ENCODE measurements around the gene UBASH3A.

UBASH3A gene

GRCh38 chr21:42446531-42446930 lies 42.8 kb downstream of the UBASH3A start:
- H3K4me1 ChIP-seq (ENCODE audit: control insufficient read depth, insufficient read depth, low read length), result no peaks in the 10 kb centered on the region
- no peak overlapping the region for H3K4me2 ChIP-seq (ENCODE audit: low read length)
- no peak overlapping the region for H3K4me3 ChIP-seq (ENCODE audit: low read length)
- no peaks in the 10 kb centered on the region for H3K27me3 ChIP-seq (ENCODE audit: control insufficient read depth, insufficient read depth, low read length)
- no peaks in the 10 kb centered on the region for H3K36me3 ChIP-seq (ENCODE audit: insufficient read depth, low read length)
- H3K9me3 ChIP-seq (replicated peaks; ENCODE audit: low read length), result no peaks in the 10 kb centered on the region
- no peak overlapping the region for H3K9ac ChIP-seq (ENCODE audit: low read depth, low read length)

DNA sequence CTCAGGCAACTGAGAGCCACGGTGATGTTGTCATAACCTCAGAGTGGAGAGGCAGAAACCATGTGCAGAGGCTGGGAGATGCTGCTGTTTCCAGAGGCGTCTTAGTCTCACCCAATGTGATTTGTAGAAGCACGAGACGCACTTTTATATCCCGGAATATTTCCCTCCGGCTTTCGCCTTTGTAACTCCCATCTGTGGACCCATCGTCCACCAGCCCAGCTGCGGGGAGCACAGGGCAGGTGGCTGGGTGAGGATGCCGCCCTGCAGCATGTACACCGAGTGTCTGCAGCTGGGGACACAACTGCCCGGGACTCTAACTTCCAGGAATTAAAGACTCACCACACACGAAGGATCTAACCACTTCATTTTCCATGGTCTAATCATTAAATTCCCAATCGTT lies 43.5 kb downstream of the UBASH3A start:
- Histone ChIP-seq H3K4me2 (ENCODE audit: low read length) (no peak overlapping the region), H3K4me1 (ENCODE audit: control insufficient read depth, insufficient read depth, low read length) (no peaks in the 10 kb centered on the region), H3K9me3 (replicated peaks; ENCODE audit: low read length) (no peaks in the 10 kb centered on the region), H3K27me3 (ENCODE audit: control insufficient read depth, insufficient read depth, low read length) (no peaks in the 10 kb centered on the region), H3K9ac (ENCODE audit: low read depth, low read length) (no peak overlapping the region), H3K36me3 (ENCODE audit: insufficient read depth, low read length) (no peaks in the 10 kb centered on the region), H3K4me3 (ENCODE audit: low read length) (no peak overlapping the region)

GRCh38 chr21:42447732-42448131 lies 44.0 kb downstream of the UBASH3A start:
- H3K9ac ChIP-seq (ENCODE audit: low read depth, low read length), result no peak overlapping the region
- no peak overlapping the region for H3K4me2 ChIP-seq (ENCODE audit: low read length)
- no peaks in the 10 kb centered on the region for H3K9me3 ChIP-seq (replicated peaks; ENCODE audit: low read length)
- no peaks in the 10 kb centered on the region for H3K27me3 ChIP-seq (ENCODE audit: control insufficient read depth, insufficient read depth, low read length)
- no peak overlapping the region for H3K4me3 ChIP-seq (ENCODE audit: low read length)
- H3K36me3 ChIP-seq (ENCODE audit: insufficient read depth, low read length), result no peaks in the 10 kb centered on the region
- no peaks in the 10 kb centered on the region for H3K4me1 ChIP-seq (ENCODE audit: control insufficient read depth, insufficient read depth, low read length)

DNA sequence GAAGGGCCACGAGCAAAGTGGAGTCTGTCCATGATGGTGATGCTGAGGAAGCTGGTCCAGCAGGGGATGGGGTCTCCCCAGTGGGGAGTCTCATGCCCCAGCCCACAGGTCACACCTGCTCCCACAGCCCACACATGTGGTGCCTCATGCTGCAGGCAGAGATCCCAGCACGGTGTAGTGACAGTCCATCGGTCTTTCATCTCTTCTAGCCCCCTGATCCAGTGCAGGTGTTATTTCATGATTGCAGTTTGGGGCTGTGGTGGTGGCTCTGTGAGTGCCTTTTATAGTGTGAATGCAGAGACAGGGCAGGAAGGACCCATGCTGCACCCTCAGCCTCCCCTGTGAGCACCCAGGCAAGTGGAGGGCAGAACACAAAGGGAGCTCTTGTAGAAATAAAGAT lies 45.0 kb downstream of the UBASH3A start:
- Histone ChIP-seq H3K9ac (ENCODE audit: low read depth, low read length) (no peak overlapping the region), H3K27me3 (ENCODE audit: control insufficient read depth, insufficient read depth, low read length) (no peaks in the 10 kb centered on the region), H3K36me3 (ENCODE audit: insufficient read depth, low read length) (no peaks in the 10 kb centered on the region), H3K4me2 (ENCODE audit: low read length) (no peak overlapping the region), H3K9me3 (replicated peaks; ENCODE audit: low read length) (no peaks in the 10 kb centered on the region), H3K4me3 (ENCODE audit: low read length) (no peak overlapping the region), H3K4me1 (ENCODE audit: control insufficient read depth, insufficient read depth, low read length) (no peaks in the 10 kb centered on the region)

- Histone ChIP-seq H3K4me3 (ENCODE audit: low read length) (no peak overlapping the region), H3K9me3 (replicated peaks; ENCODE audit: low read length) (no peaks in the 10 kb centered on the region), H3K4me1 (ENCODE audit: control insufficient read depth, insufficient read depth, low read length) (no peaks in the 10 kb centered on the region), H3K4me2 (ENCODE audit: low read length) (no peak overlapping the region), H3K36me3 (ENCODE audit: insufficient read depth, low read length) (no peaks in the 10 kb centered on the region), H3K27me3 (ENCODE audit: control insufficient read depth, insufficient read depth, low read length) (peaks cover 5% of the 10 kb centered on the region), H3K9ac (ENCODE audit: low read depth, low read length) (no peak overlapping the region)
Measured at GRCh38 chr21:42451941-42452340, 48.2 kb downstream of the UBASH3A start.

DNA sequence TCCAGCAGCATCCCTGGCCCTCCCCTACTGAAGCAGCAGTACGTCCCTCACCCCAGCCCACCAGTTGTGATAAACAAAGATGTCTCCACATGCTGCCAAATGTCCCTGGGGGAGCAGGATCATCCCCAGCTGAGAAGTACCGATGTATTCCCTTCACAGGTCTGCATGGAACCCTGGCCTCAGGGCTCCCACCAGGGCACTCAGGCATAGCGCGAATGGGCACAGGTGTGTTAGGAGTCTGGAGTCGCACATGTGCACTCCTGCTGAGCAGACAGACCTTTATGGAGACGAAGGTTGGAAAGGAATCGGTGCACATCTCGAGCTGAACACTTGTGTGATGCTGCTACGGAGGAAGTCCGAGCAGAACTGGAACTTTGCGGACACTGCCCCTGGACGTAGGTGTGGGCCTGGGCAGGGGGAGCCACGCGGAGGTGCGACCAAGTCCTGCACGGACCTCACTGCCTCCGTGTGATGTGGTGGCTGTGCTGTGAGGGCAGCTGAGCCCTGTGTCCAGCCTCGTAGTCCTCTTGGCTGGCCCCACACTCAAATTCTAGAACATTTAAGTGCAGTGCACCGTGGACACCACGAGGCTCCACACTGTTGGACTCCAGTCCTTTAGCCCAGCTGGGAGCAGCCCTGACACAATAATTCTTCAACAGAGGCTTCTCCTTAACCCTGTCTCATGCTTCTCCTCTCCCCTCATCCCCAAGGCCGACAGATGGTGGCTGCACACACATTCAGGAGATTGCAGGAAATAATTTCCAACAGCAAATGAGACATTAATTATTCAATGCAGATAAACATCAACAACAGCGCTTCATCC lies 48.9 kb downstream of the UBASH3A start:
- Histone ChIP-seq H3K4me3 (ENCODE audit: low read length) (no peak overlapping the region), H3K4me2 (ENCODE audit: low read length) (no peak overlapping the region)

DNA sequence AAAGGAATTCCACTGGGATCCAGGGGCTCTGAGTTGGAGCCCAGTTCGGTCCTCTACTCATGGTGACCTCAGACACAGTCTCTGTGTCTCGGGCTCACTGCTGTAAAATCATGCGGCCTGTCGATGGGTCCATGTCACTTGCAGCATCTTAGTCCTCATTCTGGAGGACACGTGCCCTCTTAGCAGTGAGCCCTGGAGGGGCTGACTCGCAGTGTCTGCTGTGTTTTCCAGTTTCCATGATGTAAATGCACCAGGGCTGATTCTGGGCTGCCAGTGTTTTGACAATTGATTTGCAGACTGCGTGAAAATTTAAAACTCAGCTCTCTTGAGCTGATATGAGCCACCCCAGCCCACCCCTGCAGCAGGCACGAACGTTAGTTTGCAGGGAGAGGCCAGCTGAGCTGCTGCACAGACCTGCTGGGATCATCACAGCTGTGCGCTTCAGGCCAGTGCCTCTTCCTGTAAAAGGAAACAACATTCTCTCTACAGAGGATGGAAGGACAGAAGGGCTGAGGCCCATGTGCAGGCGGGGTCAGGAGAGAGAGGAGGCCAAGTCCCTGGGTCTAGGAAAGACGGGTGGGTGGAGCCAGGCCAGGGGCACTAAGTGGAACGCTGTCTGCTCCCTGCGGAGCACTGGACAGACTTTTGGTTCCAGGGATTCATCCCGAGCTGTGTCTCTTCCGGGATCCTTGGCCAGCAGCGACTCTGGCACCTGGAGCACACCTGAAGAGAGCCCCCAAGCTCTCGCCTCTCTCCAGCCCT lies 49.7 kb downstream of the UBASH3A start:
- Histone ChIP-seq H3K36me3 (ENCODE audit: insufficient read depth, low read length) (no peaks in the 10 kb centered on the region), H3K9ac (ENCODE audit: low read depth, low read length) (no peak overlapping the region), H3K4me3 (ENCODE audit: low read length) (no peak overlapping the region), H3K4me2 (ENCODE audit: low read length) (no peak overlapping the region), H3K9me3 (replicated peaks; ENCODE audit: low read length) (no peaks in the 10 kb centered on the region), H3K4me1 (ENCODE audit: control insufficient read depth, insufficient read depth, low read length) (no peaks in the 10 kb centered on the region), H3K27me3 (ENCODE audit: control insufficient read depth, insufficient read depth, low read length) (peaks cover 5% of the 10 kb centered on the region)

More for the DNA sequence above, 48.9 kb downstream of the UBASH3A start:
- peaks cover 5% of the 10 kb centered on the region for H3K27me3 ChIP-seq (ENCODE audit: control insufficient read depth, insufficient read depth, low read length)
- no peaks in the 10 kb centered on the region for H3K36me3 ChIP-seq (ENCODE audit: insufficient read depth, low read length)
- H3K9ac ChIP-seq (ENCODE audit: low read depth, low read length), result no peak overlapping the region
- H3K4me1 ChIP-seq (ENCODE audit: control insufficient read depth, insufficient read depth, low read length), result no peaks in the 10 kb centered on the region
- H3K9me3 ChIP-seq (replicated peaks; ENCODE audit: low read length), result no peaks in the 10 kb centered on the region

DNA sequence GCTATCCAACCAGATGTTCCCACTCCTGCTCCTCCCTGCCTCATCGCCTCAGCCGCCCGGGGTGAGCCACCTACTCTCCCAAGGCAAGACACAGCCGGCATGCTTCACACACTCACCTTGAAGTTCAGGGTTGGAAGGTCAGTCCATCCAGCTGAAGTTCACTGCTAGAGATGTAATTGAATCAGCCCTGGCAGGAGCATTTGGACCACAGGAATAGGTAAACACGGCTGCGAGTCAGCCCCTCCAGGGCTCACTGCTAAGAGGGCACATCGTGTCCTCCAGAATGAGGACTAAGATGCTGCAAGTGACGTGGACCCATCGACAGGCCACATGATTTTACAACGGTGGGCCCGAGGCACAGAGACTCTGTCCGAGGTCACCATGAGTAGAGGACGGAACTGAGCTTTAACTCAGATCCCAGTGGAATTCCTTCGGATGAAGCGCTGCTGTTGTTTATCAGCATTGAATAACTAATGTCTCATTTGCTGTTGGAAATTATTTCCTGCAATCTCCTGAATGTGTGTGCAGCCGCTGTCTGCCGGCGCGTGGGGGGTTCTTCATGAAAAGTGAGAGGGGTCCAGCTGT lies 50.4 kb downstream of the UBASH3A start:
- H3K4me1 ChIP-seq (ENCODE audit: control insufficient read depth, insufficient read depth, low read length), result no peaks in the 10 kb centered on the region
- no peaks in the 10 kb centered on the region for H3K36me3 ChIP-seq (ENCODE audit: insufficient read depth, low read length)
- H3K4me2 ChIP-seq (ENCODE audit: low read length), result no peak overlapping the region
- peaks cover 5% of the 10 kb centered on the region for H3K27me3 ChIP-seq (ENCODE audit: control insufficient read depth, insufficient read depth, low read length)
- H3K4me3 ChIP-seq (ENCODE audit: low read length), result no peak overlapping the region
- no peaks in the 10 kb centered on the region for H3K9me3 ChIP-seq (replicated peaks; ENCODE audit: low read length)
- no peak overlapping the region for H3K9ac ChIP-seq (ENCODE audit: low read depth, low read length)

- no peaks in the 10 kb centered on the region for H3K9me3 ChIP-seq (replicated peaks; ENCODE audit: low read length)
- no peaks in the 10 kb centered on the region for H3K36me3 ChIP-seq (ENCODE audit: insufficient read depth, low read length)
- peaks cover 5% of the 10 kb centered on the region for H3K27me3 ChIP-seq (ENCODE audit: control insufficient read depth, insufficient read depth, low read length)
- no peaks in the 10 kb centered on the region for H3K4me1 ChIP-seq (ENCODE audit: control insufficient read depth, insufficient read depth, low read length)
- H3K4me2 ChIP-seq (ENCODE audit: low read length), result no peak overlapping the region
- no peak overlapping the region for H3K4me3 ChIP-seq (ENCODE audit: low read length)
- H3K9ac ChIP-seq (ENCODE audit: low read depth, low read length), result no peak overlapping the region
Measured at GRCh38 chr21:42454786-42455185, 51.1 kb downstream of the UBASH3A start.

- Histone ChIP-seq H3K27me3 (ENCODE audit: control insufficient read depth, insufficient read depth, low read length) (peaks cover 5% of the 10 kb centered on the region), H3K4me3 (ENCODE audit: low read length) (no peak overlapping the region), H3K9me3 (replicated peaks; ENCODE audit: low read length) (no peaks in the 10 kb centered on the region), H3K4me2 (ENCODE audit: low read length) (no peak overlapping the region), H3K4me1 (ENCODE audit: control insufficient read depth, insufficient read depth, low read length) (no peaks in the 10 kb centered on the region), H3K9ac (ENCODE audit: low read depth, low read length) (no peak overlapping the region), H3K36me3 (ENCODE audit: insufficient read depth, low read length) (no peaks in the 10 kb centered on the region)
Measured at GRCh38 chr21:42455196-42455595, 51.5 kb downstream of the UBASH3A start.

DNA sequence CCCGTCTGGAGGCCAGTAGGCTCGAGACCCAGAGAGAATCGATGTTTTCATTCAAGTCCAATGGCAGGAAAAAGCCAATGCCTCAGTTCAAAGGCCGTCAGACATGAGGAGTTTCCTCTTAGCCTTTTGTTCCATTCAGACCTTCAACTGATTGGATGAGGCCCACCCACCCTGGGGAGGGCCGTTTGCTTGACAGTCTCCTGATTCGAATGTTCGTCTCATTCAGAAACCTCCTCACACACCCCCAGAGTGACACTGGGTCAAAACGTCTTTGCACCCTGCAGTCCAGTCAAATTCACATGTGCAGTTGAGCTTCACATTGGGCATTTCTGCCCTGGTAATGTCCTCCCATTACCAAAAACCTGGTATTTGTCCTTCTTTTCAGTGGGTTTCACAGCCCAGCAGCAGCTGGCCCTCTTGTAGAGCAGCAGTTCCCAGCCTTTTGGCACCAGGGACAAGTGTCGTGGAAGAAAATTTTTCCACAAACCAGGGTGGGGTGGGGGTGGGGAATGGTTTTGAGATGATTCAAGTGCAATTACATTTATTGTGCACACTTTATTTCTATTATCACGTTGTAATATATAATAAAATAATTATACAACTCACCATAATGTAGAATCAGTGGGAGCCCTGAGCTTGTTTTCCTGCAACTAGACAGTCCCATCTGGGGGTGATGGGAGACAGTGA lies 52.2 kb downstream of the UBASH3A start:
- no peak overlapping the region for H3K4me2 ChIP-seq (ENCODE audit: low read length)
- no peaks in the 10 kb centered on the region for H3K9me3 ChIP-seq (replicated peaks; ENCODE audit: low read length)
- H3K4me1 ChIP-seq (ENCODE audit: control insufficient read depth, insufficient read depth, low read length), result no peaks in the 10 kb centered on the region
- no peaks in the 10 kb centered on the region for H3K36me3 ChIP-seq (ENCODE audit: insufficient read depth, low read length)
- no peak overlapping the region for H3K9ac ChIP-seq (ENCODE audit: low read depth, low read length)
- H3K27me3 ChIP-seq (ENCODE audit: control insufficient read depth, insufficient read depth, low read length), result peaks cover 5% of the 10 kb centered on the region
- no peak overlapping the region for H3K4me3 ChIP-seq (ENCODE audit: low read length)

Measured in skeletal muscle satellite cell (primary cell).